Measurements from ENCODE around the gene HEXIM1. TPM values are rescaled to one million over a fixed set of nuclear protein-coding genes. Genes with fewer than 3 reads are reported as not detected.
A peak's percentile ranks its signal among the peaks of the same experiment; 100 is the strongest.
"Not testable (repeated sequence)": the region's sequence is repeated elsewhere in the genome, so short reads cannot be mapped to it uniquely, and the experiment has no call there.

Gene HEXIM1
- total and polyA plus RNA-seq, 7 donors, result 21.6 to 60.9 (median 41.0) TPM

GRCh38 chr17:45121055-45121454, 27.2 kb upstream of the HEXIM1 start:
- TF ChIP-seq EP300 (IDR thresholded peaks at IDR 0.05), result no peak
- TF ChIP-seq, protein P1, sequence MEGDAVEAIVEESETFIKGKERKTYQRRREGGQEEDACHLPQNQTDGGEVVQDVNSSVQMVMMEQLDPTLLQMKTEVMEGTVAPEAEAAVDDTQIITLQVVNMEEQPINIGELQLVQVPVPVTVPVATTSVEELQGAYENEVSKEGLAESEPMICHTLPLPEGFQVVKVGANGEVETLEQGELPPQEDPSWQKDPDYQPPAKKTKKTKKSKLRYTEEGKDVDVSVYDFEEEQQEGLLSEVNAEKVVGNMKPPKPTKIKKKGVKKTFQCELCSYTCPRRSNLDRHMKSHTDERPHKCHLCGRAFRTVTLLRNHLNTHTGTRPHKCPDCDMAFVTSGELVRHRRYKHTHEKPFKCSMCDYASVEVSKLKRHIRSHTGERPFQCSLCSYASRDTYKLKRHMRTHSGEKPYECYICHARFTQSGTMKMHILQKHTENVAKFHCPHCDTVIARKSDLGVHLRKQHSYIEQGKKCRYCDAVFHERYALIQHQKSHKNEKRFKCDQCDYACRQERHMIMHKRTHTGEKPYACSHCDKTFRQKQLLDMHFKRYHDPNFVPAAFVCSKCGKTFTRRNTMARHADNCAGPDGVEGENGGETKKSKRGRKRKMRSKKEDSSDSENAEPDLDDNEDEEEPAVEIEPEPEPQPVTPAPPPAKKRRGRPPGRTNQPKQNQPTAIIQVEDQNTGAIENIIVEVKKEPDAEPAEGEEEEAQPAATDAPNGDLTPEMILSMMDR (IDR thresholded peaks at IDR 0.05), result no peak
- TF ChIP-seq POLR2A (IDR thresholded peaks at IDR 0.05), result no peak
- TF ChIP-seq POLR2AphosphoS5 (IDR thresholded peaks at IDR 0.05), result no peak
- H3K9me3 ChIP-seq, result no peaks in the 10 kb centered on the region
- H3K36me3 ChIP-seq, result peaks cover 13 to 48% (median 20%) of the 10 kb centered on the region in 4 donors
- WGBS, 2 donors, result 62 to 90% methylated on average over 45 of the region's 45 CpGs
- peaks cover 0 to 29% (median 25%) of the 10 kb centered on the region in 4 donors for H3K4me1 ChIP-seq
- H3K4me3 ChIP-seq, result no peak overlapping the region
- no peaks in the 10 kb centered on the region for H3K27me3 ChIP-seq
- intact Hi-C loops (cut with DNase I), result no loop called here
- no peak overlapping the region for H3K27ac ChIP-seq
- DNase-seq, result no peak

GRCh38 chr17:45123076-45123770, 25.1 kb upstream of the HEXIM1 start:
- Histone ChIP-seq H3K4me1 (peaks cover 0 to 47% (median 43%) of the 10 kb centered on the region in 4 donors), H3K4me3 (no peak overlapping the region), H3K27me3 (no peaks in the 10 kb centered on the region), H3K27ac (peak overlapping the region; percentile 20 to 73 (median 45)), H3K9me3 (no peaks in the 10 kb centered on the region), H3K36me3 (peaks cover 3 to 27% (median 13%) of the 10 kb centered on the region in 4 donors)
- TF ChIP-seq EP300 (IDR thresholded peaks at IDR 0.05) (no peak), POLR2AphosphoS5 (IDR thresholded peaks at IDR 0.05) (no peak), POLR2A (IDR thresholded peaks at IDR 0.05) (no peak)
- TF ChIP-seq, protein P1 (IDR thresholded peaks at IDR 0.05), result no peak
- WGBS, 2 donors, result 74 to 87% methylated on average over 6 of the region's 6 CpGs
- no peak for DNase-seq
- intact Hi-C loops (cut with DNase I), result no loop called here

- H3K27me3 ChIP-seq, result no peaks in the 10 kb centered on the region
- H3K9me3 ChIP-seq, result no peaks in the 10 kb centered on the region
- no peak for TF ChIP-seq EP300 (IDR thresholded peaks at IDR 0.05)
- peak in 1 of 4 donors; percentile 45 for TF ChIP-seq POLR2AphosphoS5 (IDR thresholded peaks at IDR 0.05)
- H3K36me3 ChIP-seq, result peaks cover 0 to 18% (median 6%) of the 10 kb centered on the region in 4 donors
- peak; percentile 84 for DNase-seq
- H3K4me3 ChIP-seq, result no peak overlapping the region
- 45 to 62% methylated on average over 15 of the region's 15 CpGs for WGBS, 2 donors
- intact Hi-C loops (cut with DNase I), result no loop called here
- H3K4me1 ChIP-seq, result peaks cover 0 to 56% (median 52%) of the 10 kb centered on the region in 4 donors
- H3K27ac ChIP-seq, result peak overlapping the region; percentile 20 to 73 (median 49)
These were observed 24.1 kb upstream of the HEXIM1 start for GRCh38 chr17:45123930-45124796.

DNA sequence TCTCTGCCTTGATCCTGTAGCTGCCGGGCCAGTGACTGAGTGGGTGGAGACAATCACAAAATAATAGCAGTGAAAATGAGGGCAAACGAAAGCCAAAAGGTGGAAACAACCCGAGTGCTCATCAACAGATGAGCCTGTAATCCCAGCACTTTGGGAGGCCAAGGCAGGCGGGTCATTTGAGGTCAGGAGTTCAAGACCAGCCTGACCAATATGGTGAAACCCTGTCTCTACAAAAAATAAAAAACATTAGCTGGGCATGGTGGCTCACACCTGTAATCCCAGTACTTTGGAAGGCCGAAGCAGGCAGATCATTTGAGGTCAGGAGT, 23.5 kb upstream of the HEXIM1 start:
- H3K27me3 ChIP-seq; H3K9me3 ChIP-seq; intact Hi-C loops (cut with DNase I); DNase-seq; H3K4me3 ChIP-seq: not testable (repeated sequence)
- Histone ChIP-seq H3K27ac (peak overlapping the region in 3 of 4 donors; percentile 48 to 73 (median 50)), H3K36me3 (peaks cover 0 to 12% (median 5%) of the 10 kb centered on the region in 4 donors), H3K4me1 (peaks cover 0 to 62% (median 58%) of the 10 kb centered on the region in 4 donors)
- WGBS, 2 donors, result 54 to 72% methylated on average over 5 of the region's 5 CpGs

- no peaks in the 10 kb centered on the region for H3K9me3 ChIP-seq
- H3K27ac ChIP-seq, result no peak overlapping the region
- no peak for DNase-seq
- H3K36me3 ChIP-seq, result peaks cover 0 to 4% (median 0%) of the 10 kb centered on the region in 4 donors
- 98% methylated on average over 8 of the region's 8 CpGs for WGBS, 2 donors
- peaks cover 0 to 70% (median 65%) of the 10 kb centered on the region in 4 donors for H3K4me1 ChIP-seq
- H3K27me3 ChIP-seq, result no peaks in the 10 kb centered on the region
- intact Hi-C loops (cut with DNase I), result no loop called here
- TF ChIP-seq, protein P1 (IDR thresholded peaks at IDR 0.05), result no peak
- no peak for TF ChIP-seq POLR2A (IDR thresholded peaks at IDR 0.05)
- no peak for TF ChIP-seq EP300 (IDR thresholded peaks at IDR 0.05)
- no peak for TF ChIP-seq POLR2AphosphoS5 (IDR thresholded peaks at IDR 0.05)
- no peak overlapping the region for H3K4me3 ChIP-seq
These were observed 22.8 kb upstream of the HEXIM1 start for GRCh38 chr17:45125509-45125908.
